NCI-H524 treated with DMSO at 0.1 percent for 48 hours (cell line): Measurements from ENCODE around the gene TRAF3.

Experiments
- DNase-seq: peaks from one replicate; lab custom pipeline; 2025; lab: John Stamatoyannopoulos, UW

Gene TRAF3

DNA sequence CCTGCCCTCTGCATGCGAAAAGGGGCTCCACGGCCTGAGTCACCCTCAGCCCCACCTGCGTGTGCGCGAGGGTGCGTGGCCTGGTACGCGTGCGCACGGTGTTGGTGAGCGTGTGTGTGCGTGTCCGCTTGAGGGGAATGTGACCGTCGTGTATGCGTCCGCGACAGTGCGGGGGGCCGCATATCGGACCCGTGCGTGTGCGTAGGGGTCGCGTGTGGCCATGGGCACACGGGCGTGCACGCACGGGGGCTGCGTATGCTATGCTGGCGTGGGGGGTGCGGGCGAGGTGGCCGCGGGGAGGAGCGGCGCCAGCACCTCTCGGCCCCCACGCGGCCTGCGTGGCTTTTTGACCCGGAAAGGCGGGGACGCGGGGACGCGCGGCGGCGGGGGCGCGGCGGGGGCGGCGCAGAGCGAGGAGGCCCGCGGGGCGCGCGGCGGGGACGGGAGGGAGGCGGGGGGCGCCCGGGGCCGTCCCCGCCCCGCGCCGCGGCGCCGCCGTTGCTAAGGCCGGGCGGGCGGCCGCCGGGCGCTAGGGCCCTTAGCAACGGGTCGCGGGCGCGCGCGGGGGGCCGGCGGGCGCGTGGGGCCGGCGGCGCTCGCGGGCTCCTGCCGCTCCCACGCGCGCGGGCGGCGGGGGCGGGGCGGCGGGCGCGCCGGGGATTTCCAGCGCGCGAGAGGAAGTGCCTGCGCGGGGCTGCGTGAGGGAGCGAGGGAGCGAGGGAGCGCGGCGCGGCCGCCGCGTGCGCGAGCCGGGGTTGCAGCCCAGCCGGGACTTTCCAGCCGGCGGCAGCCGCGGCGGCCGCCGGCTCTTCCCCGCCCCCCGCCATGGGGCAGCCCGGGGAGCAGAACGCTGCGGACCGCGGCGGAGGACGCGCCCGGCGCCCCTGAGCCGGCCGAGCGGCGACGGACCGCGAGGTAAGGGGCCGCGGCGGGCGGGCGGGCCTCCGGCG is at the start of gene TRAF3:
Gene TRAF3 (plus strand): TSS at position 689 of the 950 bp plus-strand sequence. CDS start 92,753 bp downstream, outside the sequence.
- DNase-seq: no peak

GRCh38 chr14:102728501-102728900 is 48.7 kb upstream of the TRAF3 start:
- DNase-seq: no peak

GRCh38 chr14:102729268-102729667 is 48.0 kb upstream of the TRAF3 start:
- DNase-seq: no peak

- no peak for DNase-seq
Measured at GRCh38 chr14:102729825-102730224, 47.4 kb upstream of the TRAF3 start.

DNA sequence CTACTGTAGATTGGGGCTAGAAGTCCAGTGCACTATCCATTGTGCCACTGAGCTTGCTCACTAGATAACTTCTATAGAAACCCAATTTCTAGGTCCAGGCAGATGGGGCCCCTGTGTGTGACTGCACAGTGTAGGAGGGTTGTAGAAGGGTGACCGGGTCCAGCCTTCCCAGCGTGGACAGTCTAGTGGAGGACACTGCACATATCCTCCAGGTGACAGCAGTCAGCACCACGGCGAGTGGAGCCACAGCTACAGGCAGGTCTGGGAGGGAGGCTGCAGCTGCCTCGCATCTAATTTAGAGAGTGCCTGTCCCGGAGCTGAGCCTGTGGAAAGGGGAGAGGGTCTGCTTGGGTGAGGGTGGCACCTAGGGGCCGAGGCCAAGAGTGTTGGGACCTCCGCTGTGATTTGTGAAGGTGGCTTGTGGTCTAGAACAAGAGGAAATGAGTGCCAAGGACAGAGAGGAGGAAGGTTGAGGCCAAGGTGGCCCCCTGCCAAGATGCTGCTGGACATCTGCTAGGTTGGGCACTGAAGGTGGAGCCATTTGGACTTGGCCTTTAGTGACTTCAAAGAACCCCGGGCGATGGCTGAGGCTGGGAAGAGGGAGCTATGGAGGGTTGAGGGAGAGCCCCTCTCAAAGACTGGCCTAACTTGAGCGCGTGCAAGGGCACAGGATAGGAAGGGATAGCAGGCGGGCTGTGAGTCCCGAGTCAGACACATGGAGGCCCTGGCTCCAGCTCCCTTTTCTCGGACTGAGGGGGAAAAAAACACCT is 46.0 kb upstream of the TRAF3 start:
- no peak for DNase-seq

- DNase-seq: no peak
Measured at GRCh38 chr14:102731871-102732800, 45.1 kb upstream of the TRAF3 start.

DNA sequence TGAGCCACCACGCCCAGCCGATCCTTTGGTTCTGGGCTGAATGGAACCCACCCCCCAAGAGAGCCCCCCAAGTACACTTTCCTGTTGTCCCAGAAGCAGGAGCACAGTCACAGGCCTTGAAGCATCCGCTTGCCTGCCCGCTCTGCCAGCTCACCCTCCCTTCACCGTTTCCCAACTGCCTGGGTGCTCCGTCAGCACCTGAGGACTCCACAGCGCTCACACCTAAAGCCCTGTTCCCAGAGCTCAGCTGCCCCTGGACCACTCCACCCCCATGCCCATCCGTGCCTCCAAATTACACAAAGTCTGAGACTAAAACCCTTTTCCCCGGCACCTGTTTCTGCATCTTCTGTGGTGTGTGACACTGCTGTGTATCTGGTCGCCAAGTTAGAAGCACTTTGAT is 44.3 kb upstream of the TRAF3 start:
- no peak for DNase-seq

DNA sequence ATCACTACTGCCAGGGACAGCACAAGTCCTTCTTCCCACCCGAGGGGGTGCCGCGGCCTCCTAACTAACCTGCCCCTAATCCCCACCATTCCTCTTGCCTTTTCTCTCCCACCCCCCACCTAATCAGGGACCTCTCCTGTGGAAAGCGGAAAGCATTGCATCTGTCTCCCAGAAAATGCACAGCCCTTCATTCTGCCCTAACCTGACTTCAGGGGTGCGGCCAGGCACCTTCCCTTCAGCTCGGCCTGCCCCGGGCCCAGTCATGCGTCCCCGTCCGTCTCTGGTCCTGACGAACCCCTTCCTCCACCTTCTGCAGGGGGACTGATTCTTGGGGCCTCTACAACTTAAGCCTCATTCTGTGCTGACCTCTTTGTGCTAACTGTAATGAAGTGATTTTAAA is 43.9 kb upstream of the TRAF3 start:
- no peak for DNase-seq

DNA sequence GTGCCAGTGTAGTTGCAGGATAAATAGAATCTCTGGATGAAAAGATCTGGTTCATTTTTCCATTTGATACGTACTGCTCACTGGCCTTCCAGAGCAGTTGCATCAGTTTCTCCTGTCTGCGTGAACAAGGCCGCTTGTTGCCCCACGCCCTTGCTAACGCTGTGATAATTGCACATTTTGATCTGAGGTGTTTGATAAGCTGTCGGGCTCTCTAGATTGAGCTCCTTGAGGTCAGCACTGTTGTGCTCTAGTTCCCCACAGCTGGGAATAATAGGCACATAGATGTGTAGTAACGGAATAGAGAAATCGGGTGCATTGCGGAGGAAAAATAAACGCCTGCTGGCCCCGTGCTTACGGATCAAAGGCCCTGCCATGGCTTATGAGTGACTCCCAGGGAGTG is 42.8 kb upstream of the TRAF3 start:
- DNase-seq: no peak

GRCh38 chr14:102736956-102737355 is 40.3 kb upstream of the TRAF3 start:
- no peak for DNase-seq

DNA sequence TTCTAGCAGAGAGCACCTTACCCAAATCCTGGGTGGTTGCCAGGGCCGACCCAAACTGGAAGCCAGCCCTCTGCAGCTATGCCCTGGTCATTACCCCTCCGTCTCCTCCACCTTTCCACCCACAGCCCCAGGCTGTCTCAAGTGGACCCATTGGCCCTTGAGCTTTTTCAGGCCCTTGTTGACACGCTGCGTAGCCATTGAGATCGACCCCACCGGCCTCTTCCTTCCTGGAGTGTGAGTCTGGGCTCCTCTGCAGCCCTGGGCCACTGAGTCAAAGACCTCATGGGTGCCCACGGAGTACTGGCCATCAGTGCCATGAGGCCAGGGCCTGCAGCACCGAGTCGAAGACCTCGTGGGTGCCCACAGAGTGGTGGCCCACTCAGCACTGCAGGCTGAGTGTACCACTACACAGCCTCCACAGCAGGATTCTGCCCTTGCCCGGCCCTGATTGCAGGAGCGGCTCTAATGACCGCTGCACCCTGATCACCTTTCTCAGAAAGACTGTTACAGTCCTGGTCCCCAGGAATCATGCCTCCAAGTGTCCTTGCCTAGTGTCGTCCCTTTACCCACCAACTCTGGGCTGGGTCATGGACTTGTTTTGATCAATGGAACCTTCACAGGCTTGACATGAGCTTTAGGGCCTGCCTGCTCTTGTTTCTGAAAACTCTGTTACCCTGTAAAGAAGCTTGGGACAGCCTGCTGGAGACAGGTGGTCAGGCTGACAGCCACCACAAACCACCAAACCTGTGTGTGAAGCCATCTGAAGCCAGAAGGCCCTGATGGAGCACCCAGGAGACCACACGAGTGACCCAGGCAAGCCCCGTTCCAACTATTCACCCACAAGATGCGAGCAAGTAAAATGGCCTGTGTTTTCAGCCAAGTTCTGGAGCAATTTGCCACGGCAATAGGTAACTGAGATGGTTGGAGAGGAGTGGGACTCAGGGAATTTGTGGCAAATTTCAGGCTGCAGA is 39.6 kb upstream of the TRAF3 start:
- DNase-seq: no peak

DNA sequence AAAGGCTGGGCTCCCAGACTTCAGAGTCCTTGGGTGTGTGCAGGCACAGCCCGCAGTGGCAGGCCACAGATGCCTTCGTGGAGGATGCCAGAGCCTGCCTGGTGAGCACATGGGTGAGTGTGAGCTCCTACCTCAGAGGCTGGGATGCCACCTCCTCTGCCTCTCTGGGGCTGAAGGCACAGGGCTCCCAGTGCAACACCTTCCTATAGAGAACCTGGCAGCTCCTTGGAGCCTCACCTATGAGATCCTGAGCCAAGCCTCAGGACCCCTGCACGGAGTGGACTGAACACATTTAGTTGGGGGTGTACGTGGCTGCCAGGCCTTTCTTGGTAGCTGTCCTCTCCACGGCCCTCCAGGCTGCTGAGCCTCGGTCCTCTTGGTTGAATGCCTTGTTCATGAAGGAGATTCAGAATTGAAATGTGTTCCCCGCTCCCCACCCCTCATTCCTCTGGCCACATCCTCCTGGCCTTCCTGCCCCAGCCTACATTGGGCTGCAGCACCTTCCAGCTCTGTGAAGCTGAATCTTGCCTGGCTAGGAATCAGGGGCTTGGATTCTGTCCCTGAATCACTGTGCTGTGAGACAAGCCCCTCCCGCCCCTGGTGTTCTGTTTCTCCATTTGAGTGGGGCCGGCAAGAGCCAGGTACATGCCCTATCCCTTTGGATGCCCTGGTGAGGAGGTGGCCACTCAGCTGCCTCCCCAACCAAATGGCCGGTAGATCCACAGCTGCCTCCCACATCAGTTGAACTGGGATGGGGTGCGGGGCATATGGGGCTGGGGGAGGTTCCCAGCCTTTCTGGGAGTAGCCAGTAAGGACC is 38.7 kb upstream of the TRAF3 start:
- DNase-seq: no peak

DNA sequence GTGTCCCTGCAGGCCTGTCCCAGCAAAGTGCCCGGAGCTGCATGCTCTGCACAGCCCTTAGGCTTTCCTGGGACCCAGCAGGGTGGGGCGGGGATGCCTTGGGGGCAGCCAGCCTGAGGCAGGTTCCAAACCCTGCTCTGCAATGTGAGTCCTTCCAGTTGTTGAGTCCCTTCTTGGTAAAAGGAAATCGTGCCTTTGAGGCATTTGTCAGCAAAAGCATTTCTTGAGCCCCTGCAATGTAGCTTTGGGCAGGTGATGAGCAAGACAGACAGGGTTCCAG is 38.1 kb upstream of the TRAF3 start:
- DNase-seq: no peak

DNA sequence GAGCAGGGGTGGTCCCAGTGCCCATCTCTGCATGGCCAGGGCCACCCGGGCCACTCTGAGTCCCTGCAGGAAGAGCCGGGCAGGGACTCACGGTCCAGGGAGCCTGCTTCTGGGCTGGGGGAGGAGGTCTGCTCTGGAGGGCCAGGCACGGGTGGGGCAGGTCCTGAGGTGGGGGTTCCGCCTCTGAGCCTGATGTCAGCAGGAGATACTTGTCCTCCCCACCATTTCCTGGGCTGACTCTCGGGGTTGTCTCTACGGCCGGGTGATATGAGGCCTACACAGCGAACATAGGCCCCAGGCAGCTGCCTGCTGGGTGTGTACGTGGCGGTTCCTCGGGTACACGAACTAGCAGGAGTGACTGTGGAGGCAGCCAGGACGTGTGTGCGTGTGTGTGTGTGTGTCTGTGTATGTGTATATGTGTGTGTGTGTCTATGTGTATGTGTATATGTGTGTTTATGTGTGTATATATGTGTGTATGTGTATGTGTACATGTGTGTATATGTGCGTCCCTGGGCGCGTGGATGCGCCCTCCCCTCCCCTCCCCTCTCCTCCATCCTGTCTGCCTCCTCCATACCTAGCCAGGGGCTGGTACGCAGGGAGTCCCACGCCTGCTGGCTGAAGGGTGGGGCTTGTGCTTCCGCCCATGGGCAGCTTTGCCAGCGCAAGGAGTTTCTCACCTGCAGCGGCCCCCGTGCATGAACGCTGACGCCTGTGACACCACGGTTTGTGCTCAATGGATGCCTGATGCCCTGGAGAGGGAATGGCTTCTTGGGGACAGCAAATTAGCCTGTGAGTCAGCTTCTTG is 30.4 kb upstream of the TRAF3 start:
- DNase-seq: no peak

- DNase-seq: no peak
Measured at GRCh38 chr14:102748806-102749205, 28.4 kb upstream of the TRAF3 start.

GRCh38 chr14:102749393-102750305 is 27.6 kb upstream of the TRAF3 start:
- DNase-seq: no peak

GRCh38 chr14:102750376-102750775 is 26.9 kb upstream of the TRAF3 start:
- peak; percentile 29 for DNase-seq

- DNase-seq: no peak
Measured at GRCh38 chr14:102751088-102751487, 26.2 kb upstream of the TRAF3 start.
